HuH-7.5 (cell line): Measurements from ENCODE around the gene CLIP4.

Source experiments
- DNase-seq: peaks from one replicate; pipeline ENCODE4 v3.0.0; 2011; ENCODE audit warnings: low spot score

The CLIP4 gene

DNA sequence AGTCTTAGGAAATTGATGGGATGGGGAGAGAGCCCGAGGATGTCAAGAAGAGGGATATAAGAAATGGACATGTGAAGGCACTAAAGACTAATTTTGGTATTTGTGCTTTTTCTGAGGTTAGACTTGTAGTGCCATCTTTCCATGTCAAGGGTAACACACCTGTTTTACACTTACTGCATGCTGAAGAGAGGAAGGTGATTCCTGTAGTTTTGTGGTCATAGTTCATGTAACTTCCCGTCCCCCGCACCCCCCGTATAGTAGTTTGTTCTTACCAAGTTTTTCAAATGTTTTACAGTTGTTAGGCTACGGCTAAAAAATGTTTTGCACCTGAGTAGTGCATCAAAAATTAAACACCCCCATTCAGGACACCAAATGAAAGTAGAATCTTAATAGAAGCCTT is 73.8 kb downstream of the CLIP4 start:
- DNase-seq = no peak

DNA sequence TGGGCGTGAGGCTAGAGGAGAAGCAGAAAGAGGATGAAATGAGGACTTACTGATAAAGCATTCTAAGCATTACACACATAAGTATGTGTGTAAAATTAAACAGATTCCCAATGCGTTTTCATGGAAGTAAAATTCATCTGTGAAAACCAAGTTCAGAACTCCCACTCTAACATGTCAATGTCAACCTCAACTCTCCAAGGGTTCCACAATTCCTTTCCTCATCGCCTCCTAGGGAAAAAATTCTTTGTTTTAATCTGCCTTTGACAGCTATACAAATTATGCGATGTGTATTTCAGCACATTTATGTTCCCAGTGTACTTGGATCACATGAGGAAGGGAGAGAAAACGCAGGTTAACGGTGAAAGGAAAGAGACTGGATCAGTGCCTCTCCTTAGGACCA is 76.6 kb downstream of the CLIP4 start:
- DNase-seq = no peak

DNA sequence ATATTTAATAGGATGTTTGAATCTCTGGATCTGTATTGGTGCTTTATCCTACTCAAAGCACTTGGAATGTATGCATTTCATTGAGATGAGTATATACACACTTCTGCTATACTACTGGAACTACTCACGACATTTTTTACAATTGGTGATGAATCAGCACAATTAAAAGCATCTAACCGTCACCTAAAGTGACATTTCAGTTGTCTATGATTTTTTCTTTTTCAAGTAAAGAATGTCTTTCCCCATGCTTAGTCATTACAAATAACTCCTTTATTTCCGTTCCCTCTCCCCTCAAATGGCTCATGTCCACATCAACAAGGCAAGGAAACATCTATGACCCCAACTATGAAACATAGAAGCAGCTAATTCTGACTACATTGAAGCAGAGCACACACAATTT is 77.3 kb downstream of the CLIP4 start:
- no peak for DNase-seq

- DNase-seq = no peak
Observed at GRCh38 chr2:29193111-29193510, 77.9 kb downstream of the CLIP4 start.

GRCh38 chr2:29193681-29194080 is 78.5 kb downstream of the CLIP4 start:
- no peak for DNase-seq

DNA sequence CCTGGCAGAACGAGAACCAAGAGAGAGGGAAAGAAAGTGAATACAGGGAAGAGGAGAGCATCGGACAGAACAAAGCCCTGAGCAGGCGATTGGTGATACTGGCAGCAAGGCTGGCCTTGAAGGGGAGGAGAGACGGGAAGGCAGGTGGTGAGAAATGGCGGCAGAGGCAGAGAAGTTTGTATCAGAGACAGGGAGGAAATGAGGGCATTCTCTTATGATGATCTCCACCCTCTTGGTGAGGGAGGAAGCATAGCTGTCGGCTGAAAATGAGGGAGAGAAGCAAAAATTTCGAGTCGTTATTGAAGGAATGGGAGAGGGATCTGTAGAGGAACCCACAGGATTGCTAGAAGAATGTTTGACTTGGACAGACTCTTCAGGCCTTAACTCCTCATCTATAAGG is 80.6 kb downstream of the CLIP4 start:
- DNase-seq = no peak

- peak; percentile 55 for DNase-seq
Observed at GRCh38 chr2:29196792-29197788, 81.9 kb downstream of the CLIP4 start.

- no peak for DNase-seq
Observed at GRCh38 chr2:29201979-29202378, 86.8 kb downstream of the CLIP4 start.

DNA sequence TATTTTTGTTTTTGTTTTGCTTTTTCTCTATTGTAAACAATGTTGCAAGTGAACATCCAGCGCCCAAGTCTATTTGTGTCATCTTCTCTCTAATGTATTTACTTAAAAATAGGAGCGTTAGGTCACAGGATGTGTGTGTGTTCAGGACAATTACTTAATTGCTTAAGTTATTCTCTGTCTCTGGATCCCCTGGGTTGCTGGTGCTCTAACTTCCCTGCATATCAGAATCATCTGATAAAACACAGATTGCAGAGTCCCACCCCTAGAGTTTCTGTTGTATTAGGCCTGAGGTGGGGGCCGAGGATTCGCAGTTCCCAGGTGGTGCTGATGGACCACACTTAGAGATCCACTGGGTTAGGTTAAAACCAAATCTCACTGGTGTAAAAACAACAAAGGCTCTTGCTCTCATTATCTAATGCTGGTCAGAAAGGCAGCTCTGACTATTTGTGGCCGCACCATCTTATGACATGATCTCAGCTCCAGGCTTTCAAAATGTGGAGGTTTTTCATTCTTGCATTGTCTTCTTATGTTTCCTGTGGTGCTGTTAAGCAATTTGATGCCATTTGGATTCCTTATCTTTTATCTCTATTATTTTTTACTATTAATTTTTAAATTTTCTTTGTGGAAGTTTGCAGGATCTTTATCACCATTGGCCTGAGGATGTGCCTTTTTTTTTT is 87.7 kb downstream of the CLIP4 start:
- no peak for DNase-seq

GRCh38 chr2:29206941-29207340 is 91.7 kb downstream of the CLIP4 start:
- no peak for DNase-seq

DNA sequence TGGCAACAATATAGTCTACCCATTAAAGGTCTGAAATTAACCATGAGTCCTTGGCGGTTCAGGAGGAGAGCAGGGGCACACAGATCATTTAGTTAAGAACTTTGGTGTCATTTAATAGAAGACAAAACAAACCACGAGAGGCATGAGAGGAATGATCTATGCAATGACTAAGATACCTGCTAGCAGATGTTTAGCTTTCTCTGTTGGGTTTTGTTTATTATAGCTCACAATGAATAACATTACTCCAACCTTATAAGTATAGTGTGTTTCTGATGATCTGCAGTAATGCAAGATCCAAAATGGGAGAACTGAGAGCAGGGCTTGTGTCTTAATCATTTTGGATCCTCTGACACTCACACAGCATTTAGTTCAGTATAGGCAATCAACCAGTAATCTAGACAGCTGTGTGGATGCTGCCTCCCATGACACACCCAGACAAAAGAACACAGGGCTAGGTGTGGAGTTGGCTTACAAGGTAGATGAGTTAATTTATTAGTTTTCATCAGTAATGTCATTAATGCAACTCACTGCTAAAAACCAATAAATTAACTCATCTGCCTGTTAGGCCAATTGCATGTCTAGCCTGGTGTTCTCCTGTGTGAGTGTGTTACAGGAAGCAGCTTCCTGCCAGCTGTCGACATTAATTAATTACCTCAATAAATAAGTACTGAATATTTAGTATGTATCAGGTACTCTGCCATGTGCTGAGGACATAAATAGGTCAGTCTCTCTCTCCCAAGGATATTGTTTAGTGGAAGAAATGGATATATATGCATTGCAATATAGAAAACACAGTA is 92.3 kb downstream of the CLIP4 start:
- no peak for DNase-seq

DNA sequence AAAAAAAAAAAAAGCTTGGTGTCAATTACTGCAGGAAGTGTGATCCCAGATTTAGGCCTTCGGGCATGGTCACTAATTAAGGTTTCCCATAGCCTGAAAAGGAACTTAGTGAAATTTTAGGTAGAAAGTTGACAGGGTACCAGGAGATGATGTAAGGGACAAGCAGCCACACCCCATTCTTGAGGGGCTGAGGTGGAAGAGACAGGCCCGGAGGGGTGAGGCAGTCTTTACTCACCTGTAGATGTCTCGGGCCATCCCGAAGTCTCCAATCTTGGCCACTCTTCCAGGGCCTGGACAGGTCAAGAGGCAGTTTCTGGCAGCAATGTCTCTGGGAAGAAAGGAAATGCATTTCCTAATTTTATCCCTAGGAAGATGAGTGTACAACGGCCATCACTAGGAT is 94.3 kb downstream of the CLIP4 start:
- DNase-seq = no peak

DNA sequence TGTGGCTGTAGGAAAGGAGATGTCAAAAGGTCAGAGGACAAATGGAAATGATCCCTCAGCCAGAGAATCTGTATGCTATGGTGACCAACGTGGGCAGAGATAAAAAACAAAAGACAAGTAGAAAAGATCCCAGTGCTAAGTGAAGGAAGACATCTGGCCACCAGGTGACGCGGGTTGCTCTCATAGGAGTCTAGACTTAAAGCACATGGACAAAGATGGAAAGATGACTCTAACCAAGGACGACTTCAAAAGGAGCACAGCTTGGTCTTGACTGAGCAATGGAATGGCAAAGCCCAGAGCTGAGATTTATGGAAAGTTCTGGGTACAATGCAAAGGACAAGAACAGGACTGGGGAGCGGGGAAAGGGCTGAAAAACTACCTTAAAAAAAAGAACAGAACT is 96.8 kb downstream of the CLIP4 start:
- no peak for DNase-seq

DNA sequence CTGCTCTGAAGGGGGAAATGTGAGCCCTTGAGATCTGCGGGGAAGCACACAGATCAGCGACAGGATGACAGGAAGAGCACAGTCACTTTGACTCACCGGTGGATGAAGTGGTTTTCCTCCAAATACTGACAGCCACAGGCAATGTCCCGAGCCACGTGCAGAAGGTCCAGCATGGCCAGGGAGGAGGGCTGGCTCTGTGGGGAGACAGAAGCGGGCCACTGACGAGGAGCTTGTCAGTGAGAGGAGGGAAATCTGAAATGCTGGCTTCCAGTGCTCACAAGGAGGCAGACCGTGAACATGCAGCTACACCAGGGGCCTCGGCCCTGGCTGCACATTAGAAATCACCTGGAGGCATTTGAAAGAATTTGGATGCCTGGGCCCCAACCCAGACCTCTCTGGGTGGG is 98.7 kb downstream of the CLIP4 start:
- DNase-seq = no peak

DNA sequence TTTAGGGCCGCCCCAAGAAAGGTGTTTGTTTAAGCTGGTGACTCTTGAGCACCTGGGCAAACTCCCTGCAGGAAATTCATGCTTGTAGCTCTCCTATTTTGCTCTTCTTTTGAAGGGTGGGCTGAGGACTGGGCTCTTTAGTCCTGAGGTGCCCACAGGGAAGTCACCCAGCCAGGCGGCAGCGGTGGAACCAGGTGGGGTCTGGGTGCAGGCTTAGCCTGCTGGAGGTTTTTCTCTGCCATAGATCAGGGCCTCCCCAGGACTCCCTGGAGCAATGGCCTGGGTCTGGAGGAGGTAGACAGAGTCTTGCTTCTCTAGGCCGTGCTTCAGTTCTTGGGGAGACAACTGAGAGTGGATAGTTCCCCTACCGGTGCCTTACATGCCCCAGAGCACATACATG is 99.9 kb downstream of the CLIP4 start:
- DNase-seq = no peak

- DNase-seq = no peak
Observed at GRCh38 chr2:29215739-29216608, 100.8 kb downstream of the CLIP4 start.

GRCh38 chr2:29216609-29216909 is 101.3 kb downstream of the CLIP4 start:
- DNase-seq = no peak

DNA sequence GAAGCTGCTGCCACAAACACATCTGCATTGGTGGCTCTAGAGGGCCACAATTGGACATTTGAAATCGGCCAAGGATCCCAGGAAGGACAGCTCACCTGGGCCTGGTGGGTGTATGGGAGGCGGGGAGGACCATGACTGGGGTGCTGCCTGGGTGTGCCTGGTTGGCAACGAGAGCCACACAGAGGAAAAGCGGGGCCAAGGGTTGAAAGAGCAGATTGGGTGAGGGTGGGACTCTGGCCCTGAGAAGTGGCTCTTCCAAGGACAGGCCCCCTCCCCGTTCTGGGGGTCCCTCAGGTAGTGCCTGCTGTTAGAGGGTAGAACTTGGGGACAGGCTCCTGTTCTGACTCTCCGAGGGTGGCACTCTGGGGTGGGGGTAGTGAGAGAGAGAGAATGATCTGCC is 102.9 kb downstream of the CLIP4 start:
- DNase-seq = no peak

DNA sequence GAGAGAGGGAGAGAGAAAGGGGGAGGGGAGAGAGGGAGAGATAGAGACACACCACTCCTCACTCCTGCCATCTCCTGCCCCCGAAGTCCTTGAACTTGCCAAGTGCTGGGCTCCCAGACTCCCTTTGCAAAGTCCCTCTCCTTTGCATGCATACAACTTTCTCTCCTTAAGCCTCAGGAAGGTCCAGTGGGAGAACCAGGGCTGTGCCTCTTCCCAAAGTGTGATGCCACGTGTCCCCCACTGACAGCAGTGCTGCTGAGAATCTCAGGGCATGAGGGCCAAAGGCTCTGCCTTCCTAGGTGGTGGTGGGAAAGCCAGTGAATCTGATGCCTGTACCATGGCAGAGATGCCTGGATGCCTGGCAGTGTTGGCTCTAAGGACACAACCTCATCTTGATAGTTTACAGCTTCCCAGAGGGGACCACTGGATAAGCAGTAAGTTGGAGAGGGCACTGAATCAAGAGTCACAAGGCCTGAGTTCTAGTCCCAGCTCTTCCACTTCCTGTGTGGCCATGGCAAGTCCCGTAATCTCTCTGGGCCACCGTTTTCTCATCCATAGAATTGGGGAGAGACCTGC is 103.4 kb downstream of the CLIP4 start:
- DNase-seq = no peak

DNA sequence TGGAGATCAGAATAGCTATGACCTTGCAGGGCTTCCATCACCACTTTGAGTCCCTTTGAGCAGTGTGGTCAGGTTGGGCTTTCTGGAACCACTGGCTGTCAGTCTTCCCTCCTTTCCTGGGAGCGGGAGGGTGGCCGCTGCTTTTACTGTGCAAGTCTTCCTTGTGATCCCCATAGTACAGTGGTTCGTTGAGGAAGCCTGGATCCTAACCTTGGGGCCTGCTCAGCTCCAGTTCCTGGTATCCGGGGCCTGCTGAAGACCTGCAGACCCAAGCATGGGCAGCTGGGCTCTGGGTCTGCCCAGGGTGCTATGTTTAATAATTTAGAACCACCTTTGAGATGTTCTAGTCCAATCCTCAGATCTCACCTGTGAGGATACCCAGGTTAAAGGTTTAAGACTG is 104.2 kb downstream of the CLIP4 start:
- no peak for DNase-seq

DNA sequence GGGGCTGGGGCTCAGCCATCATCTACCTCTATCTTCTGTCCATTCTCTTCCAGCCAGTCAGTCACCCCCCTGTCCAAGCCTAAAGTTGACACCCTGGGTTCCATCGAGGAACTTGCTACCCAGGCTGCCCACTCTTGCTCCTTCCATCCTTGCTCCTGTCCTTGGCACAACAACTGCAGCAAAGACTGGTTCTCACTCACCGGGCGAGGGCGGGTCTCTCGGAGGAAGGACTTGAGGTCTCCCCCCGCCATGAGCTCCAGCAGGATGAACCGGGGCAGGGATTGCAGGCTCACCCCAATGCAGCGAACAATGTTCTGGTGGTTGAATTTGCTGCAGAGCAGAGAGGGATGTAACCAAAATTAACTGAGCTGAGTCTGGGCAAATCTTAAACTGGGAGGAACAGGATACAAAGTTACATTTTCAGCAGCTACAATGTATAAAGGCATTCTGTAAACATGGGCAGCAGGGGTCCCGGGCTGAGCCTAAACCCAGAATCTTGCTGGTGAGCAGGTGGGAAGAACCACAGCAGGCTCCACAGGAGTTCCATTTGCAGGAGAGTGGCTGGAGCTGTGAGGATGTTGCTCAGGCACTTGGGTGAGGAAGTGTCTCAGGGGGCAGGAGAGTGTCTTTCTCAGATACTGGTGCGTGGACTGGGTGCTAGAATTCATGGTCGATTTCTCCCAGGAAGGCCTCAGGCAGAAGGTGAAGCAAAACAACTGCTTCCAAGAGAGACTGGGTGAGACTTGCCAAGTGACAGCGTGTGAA is 105.5 kb downstream of the CLIP4 start:
- no peak for DNase-seq
